ENCODE measurements around the gene KRT86. TPM values are rescaled to one million over a fixed set of nuclear protein-coding genes. Genes with fewer than 3 reads are reported as not detected.
"Not testable (repeated sequence)": the region's sequence is repeated elsewhere in the genome, so short reads cannot be mapped to it uniquely, and the experiment has no call there.

The KRT86 gene
- total RNA-seq, 1 donor from 2014 or later = 0.96 TPM

DNA sequence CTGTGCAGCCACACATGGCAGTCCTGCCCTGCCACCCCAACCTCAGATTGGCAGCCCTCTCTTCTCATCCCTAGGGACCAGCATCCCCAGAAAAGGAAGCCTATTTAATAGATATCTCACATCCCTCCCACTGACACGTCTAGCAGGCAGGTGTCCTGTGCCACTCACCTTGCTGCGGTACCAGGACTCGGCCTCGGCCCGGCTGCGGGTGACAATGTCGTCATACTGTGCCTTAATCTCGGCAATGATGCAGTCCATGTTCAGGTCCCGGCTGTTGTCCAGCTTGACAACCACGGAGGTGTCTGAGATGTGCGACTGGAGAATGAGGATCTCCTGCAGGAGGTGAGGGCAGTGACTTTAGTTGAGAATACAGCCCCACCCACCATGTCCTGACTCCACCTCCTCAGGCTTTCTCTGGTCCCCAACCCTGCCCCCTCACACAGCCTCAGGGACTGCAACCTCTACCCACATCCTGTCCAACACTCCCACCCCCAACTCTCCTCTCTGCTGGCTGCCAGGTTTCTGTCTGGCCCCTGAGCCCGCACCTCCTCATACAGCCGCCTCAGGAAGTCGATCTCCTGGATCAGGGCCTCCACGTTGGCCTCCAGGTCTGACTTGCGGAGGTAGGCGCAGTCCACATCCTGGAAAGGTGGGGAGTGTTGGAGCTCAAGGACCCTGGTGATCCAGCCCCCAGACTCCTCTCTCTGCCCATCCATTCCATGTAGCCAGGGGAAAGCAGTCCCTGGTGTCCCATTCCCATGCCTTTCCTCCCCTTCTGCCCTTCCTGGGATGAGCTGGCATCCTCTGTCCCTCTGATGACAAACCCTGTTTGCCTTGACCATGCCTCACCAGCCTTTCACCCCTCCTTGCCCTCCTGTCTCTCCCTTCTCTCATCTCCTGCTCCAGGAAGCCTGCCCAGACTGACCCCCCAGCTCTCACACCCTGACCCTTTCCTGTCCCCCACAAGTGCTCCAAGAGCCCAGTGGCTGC, 13.7 kb downstream of the KRT86 start:
- H3K27ac ChIP-seq; H3K4me1 ChIP-seq; H3K27me3 ChIP-seq; intact Hi-C loops (cut with DNase I); H3K4me3 ChIP-seq; H3K9me3 ChIP-seq; H3K36me3 ChIP-seq: not testable (repeated sequence)
- peak in 1 of 2 donors; percentile 53 for DNase-seq (ENCODE audit: low spot score in 2 of 2)

DNA sequence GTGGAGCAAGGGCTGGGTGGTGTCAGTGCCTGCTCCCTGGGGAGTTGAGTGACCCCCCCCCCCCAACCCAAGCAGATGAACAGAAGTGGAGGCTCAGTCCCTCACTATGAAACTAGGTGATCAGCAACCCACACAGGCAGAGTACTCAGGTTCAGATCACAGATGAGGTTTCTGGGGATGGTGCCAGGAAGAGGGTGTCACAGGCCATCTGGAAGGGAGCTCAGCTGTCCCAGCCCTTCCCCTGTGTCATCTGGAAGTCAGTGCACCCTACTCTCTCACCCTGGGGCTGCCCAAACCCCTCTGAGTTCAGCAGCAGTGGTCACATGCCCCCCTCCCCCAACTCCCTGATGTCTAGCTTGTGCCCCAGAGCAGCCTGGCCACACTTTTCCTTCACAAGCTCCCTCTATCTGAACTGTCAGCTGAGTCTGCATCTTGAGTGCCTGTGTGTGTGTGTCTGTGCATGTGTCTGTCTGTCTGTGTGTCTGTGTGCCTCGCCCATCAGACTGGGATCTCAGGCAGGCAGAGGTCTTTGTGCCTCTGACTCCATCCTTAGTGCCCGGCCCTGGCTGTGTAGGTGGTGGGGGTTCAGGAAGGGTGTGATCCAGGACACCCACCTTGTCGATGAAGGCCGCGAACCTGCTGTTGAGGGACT, 16.2 kb downstream of the KRT86 start:
- H3K36me3 ChIP-seq; H3K9me3 ChIP-seq; H3K4me1 ChIP-seq; H3K27me3 ChIP-seq; H3K4me3 ChIP-seq; intact Hi-C loops (cut with DNase I); H3K27ac ChIP-seq; DNase-seq (ENCODE audit: low spot score in 2 of 2): not testable (repeated sequence)

DNA sequence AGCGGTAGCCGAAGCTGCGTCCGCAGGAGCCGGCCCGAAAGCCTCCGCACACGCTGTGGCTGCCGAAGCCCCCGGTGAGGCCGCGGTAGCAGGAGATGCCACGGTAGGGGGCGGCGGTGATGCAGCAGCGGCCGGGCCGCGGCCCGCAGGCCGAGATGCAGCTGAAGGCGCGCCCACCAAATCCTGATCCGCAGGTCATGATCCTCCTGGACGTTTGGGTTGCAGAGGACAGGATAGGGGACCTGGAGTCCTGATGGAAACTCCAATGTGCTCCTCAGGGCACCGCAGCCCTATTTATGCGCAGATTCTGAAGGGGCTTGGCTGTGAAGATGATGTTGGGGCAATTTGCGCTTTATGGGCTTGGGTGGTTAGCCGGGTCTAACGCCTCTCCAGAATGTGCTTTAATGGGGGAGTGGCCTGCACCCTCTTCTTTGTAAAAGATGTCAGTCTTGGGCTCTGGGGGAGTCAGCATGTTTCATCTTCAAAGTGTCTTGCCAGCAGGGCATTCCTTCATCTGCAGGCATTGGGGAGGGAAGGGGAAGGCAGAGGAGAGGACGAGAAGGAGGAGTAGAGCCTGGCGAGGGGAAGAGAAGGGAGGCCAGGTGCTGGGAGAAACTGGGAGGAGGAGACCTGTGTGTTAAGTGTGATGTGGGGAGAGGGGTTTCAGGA, 17.0 kb downstream of the KRT86 start, which contains the start of gene KRT81:
Gene KRT81 (minus strand): TSS at position 268 of the 669 bp plus-strand sequence. CDS start 69 bp downstream, at position 199.
- no peaks in the 10 kb centered on the region for H3K4me1 ChIP-seq
- no peaks in the 10 kb centered on the region for H3K36me3 ChIP-seq
- no peak within 1 kb of the TSS for H3K4me3 ChIP-seq
- no peaks in the 10 kb centered on the region for H3K27me3 ChIP-seq
- TF ChIP-seq, protein P1, sequence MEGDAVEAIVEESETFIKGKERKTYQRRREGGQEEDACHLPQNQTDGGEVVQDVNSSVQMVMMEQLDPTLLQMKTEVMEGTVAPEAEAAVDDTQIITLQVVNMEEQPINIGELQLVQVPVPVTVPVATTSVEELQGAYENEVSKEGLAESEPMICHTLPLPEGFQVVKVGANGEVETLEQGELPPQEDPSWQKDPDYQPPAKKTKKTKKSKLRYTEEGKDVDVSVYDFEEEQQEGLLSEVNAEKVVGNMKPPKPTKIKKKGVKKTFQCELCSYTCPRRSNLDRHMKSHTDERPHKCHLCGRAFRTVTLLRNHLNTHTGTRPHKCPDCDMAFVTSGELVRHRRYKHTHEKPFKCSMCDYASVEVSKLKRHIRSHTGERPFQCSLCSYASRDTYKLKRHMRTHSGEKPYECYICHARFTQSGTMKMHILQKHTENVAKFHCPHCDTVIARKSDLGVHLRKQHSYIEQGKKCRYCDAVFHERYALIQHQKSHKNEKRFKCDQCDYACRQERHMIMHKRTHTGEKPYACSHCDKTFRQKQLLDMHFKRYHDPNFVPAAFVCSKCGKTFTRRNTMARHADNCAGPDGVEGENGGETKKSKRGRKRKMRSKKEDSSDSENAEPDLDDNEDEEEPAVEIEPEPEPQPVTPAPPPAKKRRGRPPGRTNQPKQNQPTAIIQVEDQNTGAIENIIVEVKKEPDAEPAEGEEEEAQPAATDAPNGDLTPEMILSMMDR (IDR thresholded peaks at IDR 0.05) = no peak
- intact Hi-C loops (cut with DNase I) = no loop called here
- H3K9me3 ChIP-seq = no peaks in the 10 kb centered on the region
- H3K27ac ChIP-seq = no peak within 1 kb of the TSS
- peak in 1 of 2 donors; percentile 43 for DNase-seq (ENCODE audit: low spot score in 2 of 2)

DNA sequence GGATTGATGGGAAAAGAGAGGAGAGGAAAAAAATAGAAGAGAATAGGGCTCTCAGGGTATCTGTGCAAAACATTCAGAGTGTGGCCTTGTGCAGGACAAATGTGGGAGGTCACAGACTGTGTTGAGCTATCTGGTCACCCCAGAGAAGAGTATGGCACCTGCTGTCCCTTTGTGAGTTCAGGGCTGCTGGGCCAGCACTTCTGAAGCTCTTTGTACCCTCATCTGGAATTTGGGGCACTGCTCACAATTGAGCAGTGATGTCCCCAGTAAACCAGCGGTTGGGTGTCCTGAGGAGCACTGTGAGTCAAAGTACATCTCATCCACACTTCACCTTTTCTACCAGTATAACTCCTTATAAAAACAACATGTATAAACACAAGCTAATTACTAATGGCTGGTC, 19.5 kb downstream of the KRT86 start:
- H3K4me1 ChIP-seq = no peaks in the 10 kb centered on the region
- H3K27ac ChIP-seq = no peak overlapping the region
- no peak overlapping the region for H3K4me3 ChIP-seq
- TF ChIP-seq, protein P1 (IDR thresholded peaks at IDR 0.05) = no peak
- H3K27me3 ChIP-seq = no peaks in the 10 kb centered on the region
- no peak for DNase-seq (ENCODE audit: low spot score in 2 of 2)
- H3K9me3 ChIP-seq = no peaks in the 10 kb centered on the region
- intact Hi-C loops (cut with DNase I) = no loop called here
- no peaks in the 10 kb centered on the region for H3K36me3 ChIP-seq

DNA sequence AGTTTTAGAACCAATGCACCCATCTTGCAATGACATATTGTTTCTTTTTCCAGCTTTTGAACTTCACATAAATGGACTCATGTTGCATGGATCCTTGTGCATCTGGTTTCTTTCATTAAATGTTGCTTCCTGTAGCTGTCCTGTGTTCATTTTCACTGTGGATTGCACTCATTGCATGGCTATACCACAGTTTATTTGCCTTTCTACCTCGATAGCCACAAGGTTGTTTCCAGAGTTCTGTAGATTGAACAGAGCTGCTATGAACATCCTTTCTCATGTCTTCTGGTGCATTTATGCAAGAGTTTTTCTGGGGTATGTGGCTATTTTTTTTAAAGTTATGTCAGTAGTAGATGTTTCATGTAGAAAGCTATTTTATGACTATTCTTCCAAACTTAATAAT, 20.4 kb downstream of the KRT86 start:
- Histone ChIP-seq H3K4me3 (no peak overlapping the region), H3K9me3 (no peaks in the 10 kb centered on the region), H3K36me3 (no peaks in the 10 kb centered on the region), H3K27ac (no peak overlapping the region), H3K27me3 (no peaks in the 10 kb centered on the region), H3K4me1 (no peaks in the 10 kb centered on the region)
- intact Hi-C loops (cut with DNase I) = no loop called here
- no peak for DNase-seq (ENCODE audit: low spot score in 2 of 2)
- TF ChIP-seq, protein P1 (IDR thresholded peaks at IDR 0.05) = no peak

DNA sequence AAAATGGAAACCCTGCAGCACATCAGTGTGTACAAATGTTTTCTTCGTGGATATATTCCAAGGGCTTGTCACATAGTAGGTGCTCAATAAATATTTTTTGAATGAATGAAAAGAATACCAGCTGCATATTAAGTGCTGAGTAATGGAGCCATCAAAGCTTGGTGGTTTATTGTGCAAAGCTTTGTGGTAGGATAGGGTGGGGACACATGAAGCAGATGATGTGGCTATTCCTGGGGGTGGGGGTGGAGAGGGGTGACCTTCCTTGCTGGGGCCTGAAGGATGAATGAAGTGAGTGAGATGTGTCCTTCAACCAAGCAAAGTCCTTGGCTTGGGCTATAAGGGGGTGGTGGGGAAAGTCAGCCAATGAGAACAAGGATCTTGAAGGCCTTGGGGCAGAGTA, 21.2 kb downstream of the KRT86 start:
- H3K27ac ChIP-seq = no peak overlapping the region
- no peaks in the 10 kb centered on the region for H3K4me1 ChIP-seq
- TF ChIP-seq, protein P1 (IDR thresholded peaks at IDR 0.05) = no peak
- no peaks in the 10 kb centered on the region for H3K27me3 ChIP-seq
- no peak overlapping the region for H3K4me3 ChIP-seq
- H3K36me3 ChIP-seq = no peaks in the 10 kb centered on the region
- intact Hi-C loops (cut with DNase I) = no loop called here
- no peak for DNase-seq (ENCODE audit: low spot score in 2 of 2)
- no peaks in the 10 kb centered on the region for H3K9me3 ChIP-seq
